MM.1S (cell line): ENCODE measurements around the gene SHC2.

ENCODE experiments used
- EZH2 ChIP-seq: fragments of 300-600 bp; sonication (generic); optimal IDR thresholded peaks from 2 replicates; pipeline ENCODE3; 2017; ENCODE audit warnings: low read depth, mild to moderate bottlenecking, antibody characterized with exemption, low read length, mixed read lengths
- TF ChIP-seq, protein P1 (sequence below): fragments of 300-600 bp; sonication (generic); IDR thresholded peaks from 2 replicates; pipeline ENCODE4 v1.5.1; 2016; ENCODE audit warnings: antibody characterized with exemption, low read length, mixed read lengths

DNA sequence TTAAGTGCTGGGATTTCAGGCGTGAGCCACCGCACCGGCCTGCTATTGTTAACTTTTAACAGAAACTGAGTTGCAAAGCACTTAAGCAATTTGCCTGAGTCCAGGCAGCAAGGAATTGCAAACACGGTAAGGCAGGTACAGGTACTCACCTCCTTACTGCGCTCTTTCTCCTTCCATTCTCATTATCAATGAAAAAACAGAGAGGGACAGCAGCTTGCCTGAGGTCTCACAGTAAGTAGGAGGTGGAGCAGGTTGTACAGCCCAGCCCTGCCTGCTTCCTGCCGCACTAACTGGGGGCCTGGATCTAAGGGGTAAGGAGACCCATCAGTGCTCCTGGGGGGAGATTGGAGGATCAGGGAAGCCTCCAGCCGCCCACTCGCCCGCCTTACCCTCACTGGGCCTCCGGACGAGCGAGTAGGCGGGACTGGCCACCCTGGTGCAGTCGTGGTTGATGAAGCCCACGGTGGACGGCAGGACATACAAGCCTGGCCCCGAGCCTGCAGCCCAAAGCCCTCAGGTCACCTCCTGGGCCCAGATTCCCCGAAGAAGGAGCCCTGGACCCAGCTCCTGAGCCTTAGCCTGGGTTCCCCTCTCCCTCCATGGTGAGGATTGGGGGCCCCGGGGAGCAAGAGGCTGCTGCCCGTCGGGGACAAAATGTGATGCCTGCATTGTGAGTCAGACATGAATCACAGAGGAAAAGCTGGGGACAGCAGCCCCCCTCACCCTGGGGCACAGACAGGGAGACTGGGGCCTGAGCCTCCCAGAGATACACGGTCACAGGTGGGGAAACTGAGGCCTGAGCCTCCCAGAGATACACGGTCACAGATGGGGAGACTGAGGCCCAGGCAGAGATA lies 11.4 kb upstream of the SHC2 start:
- TF ChIP-seq, protein P1, sequence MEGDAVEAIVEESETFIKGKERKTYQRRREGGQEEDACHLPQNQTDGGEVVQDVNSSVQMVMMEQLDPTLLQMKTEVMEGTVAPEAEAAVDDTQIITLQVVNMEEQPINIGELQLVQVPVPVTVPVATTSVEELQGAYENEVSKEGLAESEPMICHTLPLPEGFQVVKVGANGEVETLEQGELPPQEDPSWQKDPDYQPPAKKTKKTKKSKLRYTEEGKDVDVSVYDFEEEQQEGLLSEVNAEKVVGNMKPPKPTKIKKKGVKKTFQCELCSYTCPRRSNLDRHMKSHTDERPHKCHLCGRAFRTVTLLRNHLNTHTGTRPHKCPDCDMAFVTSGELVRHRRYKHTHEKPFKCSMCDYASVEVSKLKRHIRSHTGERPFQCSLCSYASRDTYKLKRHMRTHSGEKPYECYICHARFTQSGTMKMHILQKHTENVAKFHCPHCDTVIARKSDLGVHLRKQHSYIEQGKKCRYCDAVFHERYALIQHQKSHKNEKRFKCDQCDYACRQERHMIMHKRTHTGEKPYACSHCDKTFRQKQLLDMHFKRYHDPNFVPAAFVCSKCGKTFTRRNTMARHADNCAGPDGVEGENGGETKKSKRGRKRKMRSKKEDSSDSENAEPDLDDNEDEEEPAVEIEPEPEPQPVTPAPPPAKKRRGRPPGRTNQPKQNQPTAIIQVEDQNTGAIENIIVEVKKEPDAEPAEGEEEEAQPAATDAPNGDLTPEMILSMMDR: no peak
- no peak for TF ChIP-seq EZH2
